ENCODE measurements around the gene TMEM150B. TPM values are rescaled to one million over a fixed set of nuclear protein-coding genes. Genes with fewer than 3 reads are reported as not detected.

Gene TMEM150B
- polyA plus RNA-seq, 2 donors: 0.12 TPM; not detected in 1

Other genes with a start within 250 kb of the TMEM150B start
- 1,000 to 10,000 TPM in 1 of 2 donors, 100 to 1,000 TPM in 1; 578 to 1,427 TPM for gene EPS8L1, start 249.5 kb downstream of the TMEM150B start, polyA plus RNA-seq
- gene PPP1R12C, start 207.7 kb downstream of the TMEM150B start, polyA plus RNA-seq: 100 to 1,000 TPM in 1 of 2 donors, 10 to 100 TPM in 1; 77.7 to 100 TPM
- gene TNNT1, start 176.1 kb downstream of the TMEM150B start, polyA plus RNA-seq: 10 to 100 TPM in 1 of 2 donors, 1 to 10 TPM in 1; 6.1 to 10.9 TPM
- gene TNNI3, start 167.6 kb downstream of the TMEM150B start, polyA plus RNA-seq: 1 to 10 TPM; 1.0 to 2.6 TPM
- 1 to 10 TPM in 1 of 2 donors, under 1 TPM in 1; 0.44 to 1.1 TPM for gene DNAAF3, start 158.7 kb downstream of the TMEM150B start, polyA plus RNA-seq
- under 1 TPM in 1 of 2 donors, not detected in 1; 0.05 TPM for gene SYT5, start 145.1 kb downstream of the TMEM150B start, polyA plus RNA-seq
- under 1 TPM; 0.10 to 0.19 TPM for gene PTPRH, start 115.8 kb downstream of the TMEM150B start, polyA plus RNA-seq
- 1 to 10 TPM; 2.3 to 6.0 TPM for gene TMEM86B, start 96.6 kb downstream of the TMEM150B start, polyA plus RNA-seq
- gene PPP6R1, start 66.3 kb downstream of the TMEM150B start, polyA plus RNA-seq: 10 to 100 TPM; 29.8 to 30.6 TPM
- gene HSPBP1, start 45.2 kb downstream of the TMEM150B start, polyA plus RNA-seq: 10 to 100 TPM; 30.9 to 44.9 TPM
- gene BRSK1, start 41.3 kb downstream of the TMEM150B start, polyA plus RNA-seq: 1 to 10 TPM in 1 of 2 donors, under 1 TPM in 1; 0.96 to 1.0 TPM
- 1 to 10 TPM; 5.0 to 9.4 TPM for gene KMT5C, start 14.5 kb upstream of the TMEM150B start, polyA plus RNA-seq
- under 1 TPM; 0.48 to 0.53 TPM for gene COX6B2, start 29.4 kb upstream of the TMEM150B start, polyA plus RNA-seq
- gene GARIN5B, start 37.9 kb upstream of the TMEM150B start, polyA plus RNA-seq: not detected
- under 1 TPM; 0.47 to 0.51 TPM for gene IL11, start 45.1 kb upstream of the TMEM150B start, polyA plus RNA-seq
- not detected for gene TMEM190, start 51.5 kb upstream of the TMEM150B start, polyA plus RNA-seq
- under 1 TPM; 0.49 to 0.98 TPM for gene TMEM238, start 59.0 kb upstream of the TMEM150B start, polyA plus RNA-seq
- gene RPL28, start 60.6 kb upstream of the TMEM150B start, polyA plus RNA-seq: 1,000 to 10,000 TPM; 2,179 to 2,435 TPM
- 10 to 100 TPM; 12.8 to 24.1 TPM for gene UBE2S, start 82.4 kb upstream of the TMEM150B start, polyA plus RNA-seq
- gene SHISA7, start 118.0 kb upstream of the TMEM150B start, polyA plus RNA-seq: under 1 TPM in 1 of 2 donors, not detected in 1; 0.01 TPM
- gene ISOC2, start 136.3 kb upstream of the TMEM150B start, polyA plus RNA-seq: 10 to 100 TPM; 38.6 to 95.2 TPM
- gene C19orf85, start 139.4 kb upstream of the TMEM150B start, polyA plus RNA-seq: under 1 TPM in 1 of 2 donors, not detected in 1; 0.04 TPM
- 1 to 10 TPM; 3.8 to 7.0 TPM for gene ZNF628, start 151.3 kb upstream of the TMEM150B start, polyA plus RNA-seq
- 1 to 10 TPM; 4.2 to 6.8 TPM for gene NAT14, start 159.8 kb upstream of the TMEM150B start, polyA plus RNA-seq
- gene SSC5D, start 163.1 kb upstream of the TMEM150B start, polyA plus RNA-seq: 1 to 10 TPM in 1 of 2 donors, under 1 TPM in 1; 0.92 to 1.0 TPM
- not detected for gene SBK2, start 211.8 kb upstream of the TMEM150B start, polyA plus RNA-seq
- gene SBK3, start 220.2 kb upstream of the TMEM150B start, polyA plus RNA-seq: under 1 TPM; 0.09 to 0.18 TPM